Panc1 (cell line): ENCODE data around the gene SLC27A5.

Source experiments
- CTCF ChIP-seq: fragments of 450-650 bp; IDR thresholded peaks from 2 replicates; pipeline ENCODE4 v1.5.1; 2017; ENCODE audit warnings: mild to moderate bottlenecking
- REST ChIP-seq, 2 experiments: IDR thresholded peaks; 2 replicates each; pipeline ENCODE4 v1.6.1; 2011 to 2012; ENCODE audit warnings: low read depth in 2 of 2, control low read depth in 1 of 2, low read length in 1 of 2, mild to moderate bottlenecking in 1 of 2, moderate library complexity in 1 of 2; ENCODE audit not compliant: insufficient read depth in 1 of 2
- SIN3A ChIP-seq: IDR thresholded peaks from 2 replicates; pipeline ENCODE4 v1.6.1; 2012; ENCODE audit warnings: low read depth, mild to moderate bottlenecking, low read length, moderate library complexity, borderline replicate concordance; ENCODE audit not compliant: insufficient read depth

- no peak for TF ChIP-seq CTCF
- no peak for TF ChIP-seq SIN3A
- no peak for TF ChIP-seq REST (IDR thresholded peaks at IDR 0.05; ENCODE audit: insufficient read depth in 1 of 2, low read depth in 2 of 2, low read length in 1 of 2)
Observed at GRCh38 chr19:58552655-58553054, 40.9 kb upstream of the SLC27A5 start.
